Neural progenitor cell (in vitro differentiated cells): ENCODE results near the gene CD101. TPM values are rescaled to one million over a fixed set of nuclear protein-coding genes. Genes with fewer than 3 reads are reported as not detected.

Experiments used
- DNase-seq: peaks from one replicate; pipeline ENCODE4 v3.0.0-alpha.2; 2016; ENCODE audit warnings: low spot score
- H2AFZ ChIP-seq: fragments of 200-600 bp; sonication (generic); replicated peaks from 2 replicates; pipeline ENCODE4 v1.6.1; 2016; ENCODE audit warnings: antibody characterized with exemption
- H3F3A ChIP-seq: fragments of 200-600 bp; sonication (generic); 2 replicates; pipeline ENCODE4 v1.6.1; 2016; ENCODE audit warnings: antibody characterized with exemption, low read depth
- H3K27ac ChIP-seq: fragments of 200-600 bp; sonication (generic); 2 replicates; pipeline ENCODE4 v1.5.1; 2016; ENCODE audit warnings: mild to moderate bottlenecking
- H3K27me3 ChIP-seq: fragments of 200-600 bp; sonication (generic); 2 replicates; pipeline ENCODE4 v1.6.1; 2016; ENCODE audit warnings: mild to moderate bottlenecking, moderate library complexity
- H3K36me3 ChIP-seq: fragments of 200-600 bp; sonication (generic); 2 replicates; pipeline ENCODE4 v1.5.1; 2016
- H3K4me1 ChIP-seq: fragments of 200-600 bp; sonication (generic); 2 replicates; pipeline ENCODE4 v1.6.1; 2016; ENCODE audit warnings: mixed run types
- H3K4me2 ChIP-seq: fragments of 200-600 bp; sonication (generic); 2 replicates; pipeline ENCODE4 v1.6.1; 2016
- H3K4me3 ChIP-seq: fragments of 200-600 bp; sonication (generic); 2 replicates; pipeline ENCODE4 v1.5.1; 2016
- H3K79me2 ChIP-seq: fragments of 200-600 bp; sonication (generic); 2 replicates; pipeline ENCODE4 v1.6.1; 2016; ENCODE audit warnings: low read depth
- H3K9ac ChIP-seq: fragments of 200-600 bp; sonication (generic); 2 replicates; pipeline ENCODE4 v1.6.1; 2016
- H3K9me3 ChIP-seq: fragments of 200-600 bp; sonication (generic); 2 replicates; pipeline ENCODE4 v1.5.1; 2016; ENCODE audit warnings: low read depth
- H4K20me1 ChIP-seq: fragments of 200-600 bp; sonication (generic); 2 replicates; pipeline ENCODE4 v1.6.1; 2016; ENCODE audit warnings: low read depth
- H3K27ac Mint-ChIP-seq: 3 replicates; pipeline ENCODE4 v1.8.0; 2021; ENCODE audit warnings: mixed read lengths
- H3K27me3 Mint-ChIP-seq: 2 replicates; pipeline ENCODE4 v1.8.0; 2022; ENCODE audit warnings: low read depth, mild to moderate bottlenecking, inconsistent platforms, moderate library complexity, mixed read lengths; ENCODE audit not compliant: insufficient read depth
- H3K36me3 Mint-ChIP-seq: 3 replicates; pipeline ENCODE4 v1.8.0; 2021; ENCODE audit warnings: mixed read lengths
- H3K4me1 Mint-ChIP-seq: 3 replicates; pipeline ENCODE4 v1.8.0; 2021; ENCODE audit warnings: mixed read lengths
- H3K4me3 Mint-ChIP-seq: 3 replicates; pipeline ENCODE4 v1.8.0; 2021; ENCODE audit warnings: mild to moderate bottlenecking, moderate library complexity, mixed read lengths
- H3K9me3 Mint-ChIP-seq: 3 replicates; pipeline ENCODE4 v1.8.0; 2020; ENCODE audit warnings: mixed read lengths
- CTCF ChIP-seq: fragments of 200-600 bp; sonication (generic); IDR thresholded peaks from 2 replicates; pipeline ENCODE4 v1.5.1; 2017; ENCODE audit warnings: antibody characterized with exemption, mild to moderate bottlenecking
- EZH2 ChIP-seq: fragments of 200-600 bp; sonication (generic); IDR thresholded peaks from 2 replicates; pipeline ENCODE4 v1.6.1; 2017; ENCODE audit warnings: antibody characterized with exemption, mild to moderate bottlenecking, moderate library complexity
- EZH2phosphoT487 ChIP-seq: fragments of 200-600 bp; sonication (generic); IDR thresholded peaks from 2 replicates; pipeline ENCODE4 v1.6.1; 2017; ENCODE audit warnings: antibody characterized with exemption
- total RNA-seq: library from RNA; depleted of rRNA; stranded (reverse); fragments of >200 nt; gene quantifications from 2 replicates; pipeline ENCODE4 v1.2.3, GENCODE V29; 2015; ENCODE audit warnings: low replicate concordance

CD101 gene
- total RNA-seq, 1 donor from 2014 or later, result 0.41 TPM

GRCh38 chr1:117066367-117066766 is 64.8 kb downstream of the CD101 start:
- Histone ChIP-seq H3K4me2 (no peak overlapping the region), H4K20me1 (no peaks in the 10 kb centered on the region), H3K4me1 (no peaks in the 10 kb centered on the region), H3K27me3 (no peaks in the 10 kb centered on the region), H3F3A (no peaks in the 10 kb centered on the region), H3K79me2 (peaks cover 14% of the 10 kb centered on the region), H2AFZ (no peak overlapping the region), H3K36me3 (no peaks in the 10 kb centered on the region), H3K9ac (no peak overlapping the region), H3K4me3 (no peak overlapping the region), H3K9me3 (no peaks in the 10 kb centered on the region), H3K27ac (no peak overlapping the region)
- DNase-seq, result no peak
- Mint-ChIP-seq H3K9me3 (no peaks in the 10 kb centered on the region), H3K27me3 (no peaks in the 10 kb centered on the region), H3K27ac (no peak overlapping the region), H3K36me3 (peaks cover 2% of the 10 kb centered on the region), H3K4me3 (no peak overlapping the region), H3K4me1 (peaks cover 5% of the 10 kb centered on the region)
- no peak for TF ChIP-seq EZH2phosphoT487
- TF ChIP-seq CTCF, result no peak
- no peak for TF ChIP-seq EZH2

DNA sequence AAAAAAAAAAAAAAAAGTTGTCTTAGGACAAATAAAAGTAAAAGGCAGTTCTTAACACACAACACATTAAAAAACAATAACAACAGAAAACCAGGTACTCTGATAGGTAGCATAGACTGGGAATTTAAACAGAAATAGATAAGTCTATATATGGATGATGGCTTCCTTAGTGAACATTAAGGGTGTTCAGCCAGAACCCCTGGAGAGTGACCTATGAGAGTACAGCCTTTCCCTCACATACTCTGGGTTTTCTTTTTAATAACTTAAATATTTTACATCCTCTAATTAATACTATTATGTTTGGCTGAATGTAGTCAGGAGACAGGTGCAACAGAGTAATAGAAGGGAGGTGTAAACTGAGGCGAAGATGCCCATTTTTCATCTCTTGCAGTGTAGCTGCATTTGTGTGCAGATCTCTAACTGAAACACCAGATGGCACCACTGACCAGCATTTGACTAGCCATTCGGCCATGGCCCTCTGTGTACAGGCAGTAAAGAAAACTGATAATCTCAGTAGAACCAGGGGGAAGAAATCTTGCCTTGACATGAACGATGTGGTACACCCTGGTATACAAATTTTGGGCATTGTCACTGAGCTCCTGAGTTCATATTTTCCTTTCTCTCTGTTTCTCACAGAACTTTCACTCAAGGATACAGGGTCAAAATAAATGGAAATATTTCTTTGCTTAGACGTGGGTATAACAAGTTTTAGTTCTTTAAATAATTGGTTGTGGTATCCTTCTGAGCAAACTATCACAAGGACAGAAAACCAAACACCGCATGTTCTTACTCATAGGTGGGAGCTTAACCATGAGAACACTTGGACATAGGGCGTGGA is 66.2 kb downstream of the CD101 start:
- Histone ChIP-seq H2AFZ (no peak overlapping the region), H3K79me2 (peaks cover 16% of the 10 kb centered on the region), H3K4me2 (no peak overlapping the region), H4K20me1 (no peaks in the 10 kb centered on the region), H3K36me3 (no peaks in the 10 kb centered on the region), H3K9me3 (no peaks in the 10 kb centered on the region), H3F3A (no peaks in the 10 kb centered on the region), H3K27ac (no peak overlapping the region), H3K27me3 (no peaks in the 10 kb centered on the region), H3K9ac (no peak overlapping the region), H3K4me3 (no peak overlapping the region), H3K4me1 (no peaks in the 10 kb centered on the region)
- Mint-ChIP-seq H3K27ac (no peak overlapping the region), H3K4me3 (no peak overlapping the region), H3K27me3 (peaks cover 2% of the 10 kb centered on the region), H3K9me3 (no peaks in the 10 kb centered on the region), H3K36me3 (peaks cover 2% of the 10 kb centered on the region), H3K4me1 (peaks cover 4% of the 10 kb centered on the region)
- DNase-seq, result peak; percentile 72
- TF ChIP-seq CTCF (peak; percentile 86), EZH2 (no peak)

DNA sequence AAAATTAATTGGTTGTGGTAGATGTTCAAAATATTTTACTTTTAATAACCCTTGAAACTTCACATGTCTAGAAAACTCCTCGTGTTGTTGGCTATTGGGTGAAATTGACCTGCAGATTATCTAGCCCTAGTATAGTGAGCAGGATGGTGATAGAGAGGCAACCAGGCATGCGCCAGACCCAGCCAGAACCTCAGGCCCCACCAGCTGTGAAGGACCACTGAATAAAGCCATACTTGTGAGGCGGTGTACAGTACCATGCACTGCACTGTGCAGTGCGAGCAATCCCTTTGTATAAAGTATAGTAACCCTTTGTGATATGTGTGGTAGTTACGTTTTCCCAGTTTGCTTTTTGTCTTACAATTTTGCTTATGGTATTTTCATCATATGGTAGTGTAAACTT is 67.0 kb downstream of the CD101 start:
- DNase-seq, result no peak
- H3K4me1 ChIP-seq, result no peaks in the 10 kb centered on the region
- no peaks in the 10 kb centered on the region for H3K27me3 ChIP-seq
- H3K27ac ChIP-seq, result no peak overlapping the region
- Mint-ChIP-seq H3K36me3 (peaks cover 2% of the 10 kb centered on the region), H3K4me3 (no peak overlapping the region), H3K27ac (no peak overlapping the region), H3K9me3 (no peaks in the 10 kb centered on the region), H3K4me1 (peaks cover 4% of the 10 kb centered on the region), H3K27me3 (peaks cover 2% of the 10 kb centered on the region)
- no peak for TF ChIP-seq EZH2
- TF ChIP-seq EZH2phosphoT487, result no peak
- TF ChIP-seq CTCF, result no peak
- H3F3A ChIP-seq, result no peaks in the 10 kb centered on the region
- H3K79me2 ChIP-seq, result peaks cover 16% of the 10 kb centered on the region
- H3K9me3 ChIP-seq, result no peaks in the 10 kb centered on the region
- H2AFZ ChIP-seq, result no peak overlapping the region
- no peak overlapping the region for H3K4me3 ChIP-seq
- H4K20me1 ChIP-seq, result no peaks in the 10 kb centered on the region
- H3K9ac ChIP-seq, result no peak overlapping the region
- no peaks in the 10 kb centered on the region for H3K36me3 ChIP-seq
- H3K4me2 ChIP-seq, result no peak overlapping the region
